GM11168 (cell line): ENCODE data around the gene NSMCE1.
"Not testable (repeated sequence)": the region's sequence is repeated elsewhere in the genome, so short reads cannot be mapped to it uniquely, and the experiment has no call there.

Experiments used
- in situ Hi-C: fragments of 300-500 bp; cut with MboI; formaldehyde crosslinking; loops from one replicate; pipeline ENCODE4 v1.12.0; 2022; ENCODE audit warnings: low sequenced_read_pairs; ENCODE audit not compliant: unreplicated experiment

NSMCE1 gene

GRCh38 chr16:27202923-27203506 is 65.6 kb downstream of the NSMCE1 start:
- in situ Hi-C loops: no loop called here

- in situ Hi-C loops: not testable (repeated sequence)
These were observed 67.7 kb downstream of the NSMCE1 start for GRCh38 chr16:27200914-27201313.

GRCh38 chr16:27199736-27200135 is 68.8 kb downstream of the NSMCE1 start:
- in situ Hi-C loops: no loop called here

GRCh38 chr16:27199235-27199586 is 69.4 kb downstream of the NSMCE1 start:
- in situ Hi-C loops: no loop called here

- in situ Hi-C loops: no loop called here
These were observed 69.9 kb downstream of the NSMCE1 start for GRCh38 chr16:27198451-27199234.

- in situ Hi-C loops: no loop called here
These were observed 71.6 kb downstream of the NSMCE1 start for GRCh38 chr16:27197004-27197403.

- in situ Hi-C loops: no loop called here
These were observed 72.5 kb downstream of the NSMCE1 start for GRCh38 chr16:27195941-27196595.

- in situ Hi-C loops: no loop called here
These were observed 73.4 kb downstream of the NSMCE1 start for GRCh38 chr16:27195076-27195741.

- in situ Hi-C loops: no loop called here
These were observed 75.1 kb downstream of the NSMCE1 start for GRCh38 chr16:27193300-27193990.

GRCh38 chr16:27191352-27191924 is 77.1 kb downstream of the NSMCE1 start:
- in situ Hi-C loops: no loop called here

GRCh38 chr16:27190316-27190871 is 78.2 kb downstream of the NSMCE1 start:
- in situ Hi-C loops: no loop called here

GRCh38 chr16:27189335-27189972 is 79.1 kb downstream of the NSMCE1 start:
- in situ Hi-C loops: no loop called here

- in situ Hi-C loops: no loop called here
These were observed 79.9 kb downstream of the NSMCE1 start for GRCh38 chr16:27188633-27189032.

GRCh38 chr16:27185776-27186130 is 82.8 kb downstream of the NSMCE1 start:
- in situ Hi-C loops: no loop called here

GRCh38 chr16:27182906-27183405 is 85.6 kb downstream of the NSMCE1 start:
- in situ Hi-C loops: no loop called here

- in situ Hi-C loops: no loop called here
These were observed 87.4 kb downstream of the NSMCE1 start for GRCh38 chr16:27181019-27181790.

GRCh38 chr16:27179500-27180072 is 89.0 kb downstream of the NSMCE1 start:
- in situ Hi-C loops: no loop called here
